Stimulated activated CD4-positive, alpha-beta T cell treated with anti-CD3 and anti-CD28 coated beads, TNF-alpha, amount 100 ng/mL, for 48 hours (primary cell): ENCODE measurements around the gene CEND1.

Source experiments
- DNase-seq, 3 donors: peaks; one replicate each; pipeline ENCODE4 v3.0.0-alpha.2; 2020; ENCODE audit warnings: low read depth in 3 of 3

The CEND1 gene

GRCh38 chr11:795634-796564 lies 6.0 kb upstream of the CEND1 start:
- DNase-seq, result peak; percentile 77 to 84 (median 83)

GRCh38 chr11:794766-795633 lies 5.1 kb upstream of the CEND1 start:
- no peak for DNase-seq

DNA sequence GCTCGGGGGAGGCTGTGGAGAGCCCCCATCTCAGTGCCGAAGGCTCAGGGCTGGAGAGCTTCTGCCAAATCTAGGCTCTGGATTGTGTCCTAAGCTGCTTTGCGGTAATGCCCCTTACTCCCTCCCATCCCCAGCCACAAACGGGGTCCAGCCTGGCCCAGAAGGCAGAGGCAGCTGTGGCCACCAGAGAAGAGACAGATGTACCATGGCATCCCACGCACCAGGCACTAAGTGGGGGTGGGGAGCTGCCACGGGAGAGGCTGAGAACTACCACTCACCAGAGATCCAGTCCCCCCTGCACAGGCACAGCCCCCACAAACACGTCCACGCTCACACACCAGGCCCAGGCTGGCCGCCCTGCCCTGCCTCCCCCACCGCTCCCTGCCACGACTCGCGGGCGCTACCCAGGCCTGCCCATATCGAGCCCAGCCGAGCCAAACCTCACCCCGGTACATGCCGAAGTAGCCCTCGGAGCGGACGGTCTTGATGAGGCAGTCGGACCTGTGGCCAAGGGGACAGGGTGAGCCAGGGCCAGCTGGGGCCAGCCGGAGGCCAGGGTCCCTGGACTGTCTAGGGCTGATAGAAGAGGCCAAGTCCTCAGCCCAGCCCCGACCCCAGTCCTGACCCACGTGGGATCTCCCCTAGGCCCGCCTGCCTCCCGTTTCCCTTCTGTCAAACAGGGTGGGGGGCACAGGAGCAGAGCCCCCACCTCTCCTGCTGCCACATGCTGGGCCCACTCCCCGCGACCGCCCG lies 4.3 kb upstream of the CEND1 start:
- DNase-seq, result no peak

- DNase-seq, result no peak
These were observed 3.7 kb upstream of the CEND1 start for GRCh38 chr11:793556-793955.

DNA sequence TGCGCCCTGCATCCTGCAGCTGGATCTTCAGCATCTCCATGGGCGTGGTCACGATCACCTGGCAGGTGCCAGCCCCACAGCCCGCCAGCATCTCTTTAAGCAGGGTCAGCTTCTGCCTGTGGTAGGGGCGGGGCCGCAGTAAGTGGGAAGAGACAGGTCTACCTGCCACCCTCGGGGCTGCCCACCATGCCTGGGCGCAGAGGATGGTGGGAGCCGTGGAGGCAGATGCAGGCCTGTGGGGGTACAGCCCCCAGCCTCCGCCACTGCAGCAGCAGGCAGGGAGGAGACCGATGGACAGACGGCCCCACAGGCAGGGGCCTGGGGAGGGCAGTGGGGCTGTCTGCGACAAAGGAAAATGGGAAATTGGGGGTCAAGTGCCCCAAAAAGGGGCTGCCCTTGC lies 3.0 kb upstream of the CEND1 start:
- DNase-seq, result no peak

DNA sequence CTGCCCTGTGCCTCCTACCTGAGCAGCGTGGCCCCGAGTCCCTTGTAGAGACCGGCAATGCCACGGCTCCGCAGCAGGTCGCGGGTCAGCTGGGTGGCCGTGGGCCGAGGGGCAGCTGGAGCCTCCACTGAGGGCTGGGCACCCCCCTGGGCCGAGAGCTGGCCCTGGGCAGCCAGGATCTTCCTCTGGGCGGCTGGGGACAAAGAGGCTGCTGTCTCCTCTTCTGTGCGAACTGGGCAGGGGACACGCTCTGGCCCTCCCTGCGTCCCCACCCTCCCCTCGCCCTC lies 2.6 kb upstream of the CEND1 start:
- DNase-seq, result no peak

DNA sequence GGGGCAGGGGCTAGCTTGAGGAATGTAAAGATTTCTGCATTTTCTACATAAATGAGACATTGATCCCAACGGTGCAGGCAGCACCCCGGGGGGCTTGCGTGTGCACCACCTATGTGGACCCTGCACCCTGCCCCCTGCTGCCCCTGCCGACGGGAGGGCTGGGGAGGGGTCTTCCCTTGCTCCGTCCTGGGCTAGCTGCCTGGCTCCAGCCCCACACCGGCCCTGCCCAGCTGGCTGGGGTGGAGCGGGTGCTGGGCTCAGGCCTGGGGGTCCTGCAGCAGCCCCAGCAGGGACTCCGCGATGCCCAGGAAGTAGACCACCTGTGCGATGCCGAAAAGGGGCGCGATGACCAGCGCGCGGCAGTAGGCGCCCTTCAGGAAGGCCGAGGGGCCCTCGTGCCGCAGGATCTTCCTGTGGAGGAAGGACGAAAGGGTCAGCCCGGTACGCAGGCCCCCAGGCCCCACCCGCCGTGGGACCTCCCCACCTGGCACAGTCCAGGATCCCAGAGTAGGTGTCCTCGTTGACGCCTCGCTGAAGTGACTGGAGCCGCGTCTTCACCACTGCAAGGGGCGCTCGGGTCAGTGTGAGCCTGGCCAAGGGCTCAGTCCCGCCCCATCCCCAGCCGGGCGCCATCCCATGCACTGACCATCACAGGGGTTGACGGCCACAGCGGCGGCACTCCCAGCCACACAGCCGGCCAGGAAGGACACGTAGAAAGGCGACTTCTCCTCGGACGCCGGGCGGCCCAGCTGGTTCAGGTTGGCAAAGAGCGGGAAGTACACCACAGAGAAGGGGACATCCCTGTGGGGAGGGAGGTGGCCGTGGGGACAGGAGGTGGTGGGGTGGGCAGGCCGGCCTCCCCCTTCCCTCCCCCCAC lies 2.0 kb upstream of the CEND1 start:
- no peak for DNase-seq

- no peak for DNase-seq
These were observed 1.1 kb upstream of the CEND1 start for GRCh38 chr11:790721-791564.

DNA sequence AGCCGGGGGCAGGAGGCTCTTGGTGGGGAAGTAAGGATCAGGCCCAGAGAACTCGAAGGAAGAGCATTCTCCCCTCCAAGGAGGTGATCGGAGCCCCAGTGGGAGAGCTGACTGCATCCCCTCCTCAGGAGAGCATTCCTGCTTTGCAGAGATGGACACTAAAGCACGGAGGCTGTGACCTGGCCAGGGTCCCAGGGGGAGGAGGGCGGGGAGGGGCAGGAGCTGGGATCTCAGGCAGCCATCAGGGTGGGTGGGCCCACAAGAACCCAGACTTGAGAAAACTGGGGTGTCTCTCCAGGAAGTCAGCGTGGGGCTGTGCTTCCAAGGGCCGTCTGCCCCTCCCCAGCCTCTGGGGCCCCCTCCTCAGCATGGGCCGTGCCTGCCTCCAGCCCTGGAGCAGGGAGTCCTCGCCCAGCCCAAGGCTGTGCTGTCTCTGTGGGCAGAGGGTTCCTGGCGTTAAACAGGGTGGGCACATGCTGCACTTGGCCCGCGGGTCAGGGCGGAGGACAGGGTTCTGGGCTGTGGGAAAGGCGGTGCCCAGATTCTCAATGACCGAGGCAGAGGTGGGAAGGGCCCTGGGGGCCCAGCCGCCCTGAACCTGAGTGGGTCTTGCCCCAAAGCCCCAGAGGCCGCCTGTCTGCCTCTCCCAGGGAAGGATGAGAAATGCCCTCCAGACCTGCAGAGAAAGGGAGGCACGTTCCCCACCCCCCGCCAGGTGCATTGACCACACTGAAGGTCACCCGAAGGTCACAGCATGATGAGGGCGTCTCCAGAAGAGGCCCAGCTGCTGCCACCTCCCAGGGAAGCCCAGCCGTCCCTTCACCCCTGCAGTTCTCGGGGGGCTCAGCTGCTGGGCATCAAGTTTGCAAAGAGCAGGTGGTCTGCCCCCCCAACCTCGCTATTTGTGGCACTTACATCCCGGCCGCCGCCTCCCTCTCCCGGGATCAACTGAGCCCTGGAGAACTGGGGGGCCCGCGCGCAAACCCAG lies 643 bp downstream of the CEND1 start:
- no peak for DNase-seq

DNA sequence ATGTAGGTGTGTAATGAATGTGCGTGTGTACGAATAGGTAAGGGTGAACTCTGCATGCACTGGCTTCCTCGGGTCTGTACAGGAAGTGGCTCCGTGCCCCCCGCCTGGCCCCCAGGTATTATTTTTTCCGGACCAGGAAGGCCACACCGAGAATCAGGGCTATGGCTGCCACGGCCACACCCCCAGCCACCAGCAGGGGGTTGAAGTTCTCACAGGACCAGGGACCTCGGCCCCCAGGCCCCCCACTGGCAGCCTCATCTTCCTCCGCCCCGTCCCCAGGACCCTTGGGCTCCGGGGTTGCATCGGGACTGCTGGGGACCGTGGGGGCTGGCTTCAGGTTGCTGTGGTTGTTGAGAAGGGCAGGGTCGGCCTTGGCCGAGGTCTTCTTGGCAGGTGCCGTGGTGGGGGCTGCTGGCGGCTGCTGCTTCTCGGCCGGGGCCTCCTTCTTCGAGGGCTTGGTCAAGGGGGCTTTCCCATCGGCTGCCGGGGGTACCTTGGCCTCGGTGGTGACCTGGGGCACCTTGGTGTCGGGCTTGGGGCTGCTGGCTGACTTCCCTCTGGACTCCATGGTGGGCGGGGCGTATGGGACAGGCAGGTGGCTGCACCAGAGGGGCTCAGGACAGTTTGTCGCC lies 1.8 kb downstream of the CEND1 start:
- DNase-seq, result no peak

DNA sequence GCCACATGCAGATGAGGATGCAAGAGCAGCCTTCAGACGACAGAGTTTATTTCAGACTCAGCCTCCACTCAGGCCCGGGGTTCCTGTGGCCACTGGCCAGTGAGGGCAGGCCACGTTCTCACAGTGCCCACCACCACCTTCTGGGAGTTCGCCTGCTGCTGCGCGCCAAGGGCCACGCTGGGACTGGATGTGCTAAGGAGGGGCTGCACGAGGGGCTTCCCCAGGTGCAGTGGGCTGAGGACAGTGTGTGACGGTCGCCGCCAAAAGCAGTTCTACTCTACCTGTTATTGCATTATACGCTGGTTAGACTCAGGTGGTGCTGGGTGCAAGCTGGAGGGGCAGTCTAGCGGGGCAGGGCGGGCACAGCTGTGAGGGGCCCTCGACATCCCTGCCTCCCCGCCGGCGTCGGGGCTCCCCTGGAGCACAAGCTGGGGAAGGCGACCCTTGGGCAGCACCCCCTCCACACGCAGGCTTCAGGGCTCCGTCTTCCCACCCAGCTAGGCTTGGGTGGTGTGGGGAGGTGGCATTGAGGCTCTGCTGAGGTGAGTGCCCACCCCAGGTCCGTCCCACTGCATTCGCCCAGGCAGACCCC lies 2.7 kb downstream of the CEND1 start:
- DNase-seq, result no peak

DNA sequence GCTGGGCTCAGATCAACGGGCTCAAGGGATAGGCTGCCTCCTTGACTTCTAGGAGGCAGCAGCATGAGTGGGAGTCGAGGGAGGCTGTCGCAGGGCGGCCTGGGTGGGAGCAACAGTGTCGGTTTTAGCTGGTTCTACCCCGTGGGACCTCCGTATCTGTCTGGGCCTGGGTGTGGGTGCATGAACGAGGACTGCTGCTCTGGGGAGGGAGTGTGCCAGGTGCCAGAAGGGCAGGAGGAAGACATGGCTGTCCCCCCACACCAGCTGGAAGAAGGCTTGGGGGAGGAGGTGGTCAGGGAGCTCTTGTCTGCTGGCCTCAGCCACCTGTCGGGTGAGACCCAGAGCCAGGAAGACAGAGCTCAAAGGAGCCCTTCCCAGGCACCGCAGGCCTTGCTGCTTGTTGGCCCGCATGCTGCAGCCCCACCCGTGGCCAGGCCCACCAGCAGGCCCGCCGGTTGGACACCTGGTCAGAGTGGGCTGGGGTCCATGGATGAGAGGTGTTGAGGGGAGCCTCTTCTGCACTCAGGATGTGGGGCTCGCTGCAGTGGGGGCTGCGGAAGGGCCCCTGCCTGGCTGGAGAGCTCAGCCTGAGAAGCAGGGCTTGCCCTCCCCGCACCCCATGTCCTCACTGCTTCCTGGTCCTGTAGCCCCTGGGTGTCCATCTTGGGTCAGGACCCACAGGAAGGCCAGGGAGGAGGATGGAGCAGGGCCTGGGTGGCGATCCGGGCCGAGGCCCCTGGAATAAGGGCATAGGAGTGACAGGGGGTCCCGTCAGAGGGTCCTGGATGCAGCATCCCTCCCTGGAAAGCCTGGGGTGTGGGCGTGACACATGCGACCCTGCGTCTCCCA lies 3.4 kb downstream of the CEND1 start:
- DNase-seq, result no peak

DNA sequence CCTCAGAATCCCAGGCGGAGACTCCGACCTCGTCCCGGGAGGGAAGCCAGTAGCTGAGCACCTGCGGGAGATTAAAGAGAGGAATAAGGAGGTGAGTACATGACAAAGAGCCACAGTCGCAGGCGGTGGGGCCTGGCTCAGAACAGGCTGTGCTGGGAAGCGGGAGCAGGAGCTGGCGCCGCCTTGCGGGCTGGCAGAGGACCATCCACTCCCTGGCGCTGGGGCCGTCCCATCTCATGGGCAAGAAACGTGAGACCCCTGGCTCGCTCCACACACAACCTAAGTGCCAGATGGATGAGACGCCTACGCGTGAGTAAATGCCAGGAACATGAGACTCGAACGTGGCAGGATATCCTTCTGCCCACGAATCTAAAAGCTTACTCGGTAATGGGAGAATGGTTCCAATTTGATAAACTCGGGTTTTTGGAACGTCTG lies 6.3 kb downstream of the CEND1 start:
- no peak for DNase-seq

DNA sequence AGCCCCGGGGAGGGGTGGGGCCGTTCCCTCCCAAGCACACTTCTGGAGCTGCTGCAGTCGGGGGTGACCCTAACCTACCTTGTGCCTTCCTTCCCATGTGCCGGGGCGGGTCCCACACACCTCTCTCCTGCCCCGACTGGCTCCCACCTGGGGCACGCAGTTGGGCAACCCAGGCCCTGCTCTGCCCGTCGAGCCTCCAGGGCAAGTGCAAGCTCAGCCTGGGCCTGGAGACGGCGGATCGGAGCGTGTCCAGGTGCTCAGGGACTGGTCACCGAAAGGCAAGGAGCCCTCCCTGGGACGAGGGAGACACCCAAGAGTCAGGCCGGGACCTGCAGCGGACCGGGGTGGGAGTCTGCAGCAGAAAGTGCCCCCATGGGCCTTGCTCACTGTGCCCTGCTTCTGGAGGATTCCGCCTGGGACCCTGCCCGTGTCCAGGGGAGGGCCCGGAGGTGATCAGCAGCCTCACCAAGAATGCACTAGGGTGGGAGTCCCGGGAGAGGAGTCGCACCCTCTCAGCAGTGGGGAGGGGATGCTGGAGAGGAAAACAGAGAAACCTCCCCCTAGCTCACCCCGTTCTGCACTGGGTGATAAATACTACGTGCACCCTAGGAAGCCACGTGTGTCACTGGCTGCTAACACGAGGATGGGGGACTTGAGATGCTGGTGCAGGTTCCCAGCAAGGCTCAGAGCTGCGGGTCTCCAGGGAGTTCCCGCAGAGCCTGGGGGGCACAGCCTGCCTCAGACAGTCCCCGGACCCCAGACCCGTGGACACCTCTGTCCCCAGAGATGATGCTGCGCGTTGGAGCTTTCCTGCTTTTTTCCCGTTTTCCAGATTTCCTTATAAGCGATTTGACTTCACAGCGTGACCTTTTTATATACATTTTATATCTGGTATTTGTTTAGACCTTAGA lies 7.4 kb downstream of the CEND1 start:
- DNase-seq, result no peak

- DNase-seq, result no peak
These were observed 9.8 kb downstream of the CEND1 start for GRCh38 chr11:779955-780532.
